Neural crest cell (in vitro differentiated cells): Measurements from ENCODE around the gene CCDC91. TPM values are rescaled to one million over a fixed set of nuclear protein-coding genes. Genes with fewer than 3 reads are reported as not detected.

Source experiments
- DNase-seq: peaks from one replicate; pipeline ENCODE4 v3.0.0; 2021; ENCODE audit warnings: low read depth, mixed read lengths, low spot score
- H3K27ac Mint-ChIP-seq: one replicate; pipeline ENCODE4 v1.8.0; 2021; ENCODE audit warnings: mild to moderate bottlenecking, mixed read lengths; ENCODE audit not compliant: unreplicated experiment
- H3K27me3 Mint-ChIP-seq: 2 replicates; pipeline ENCODE4 v1.8.0; 2021; ENCODE audit warnings: low read depth, mild to moderate bottlenecking, mixed read lengths
- H3K36me3 Mint-ChIP-seq: 2 replicates; pipeline ENCODE4 v1.8.0; 2021; ENCODE audit warnings: low read depth, mild to moderate bottlenecking, mixed read lengths
- H3K4me1 Mint-ChIP-seq: 2 replicates; pipeline ENCODE4 v1.8.0; 2021; ENCODE audit warnings: mixed read lengths
- H3K4me3 Mint-ChIP-seq: one replicate; pipeline ENCODE4 v1.8.0; 2021; ENCODE audit warnings: mild to moderate bottlenecking, mixed read lengths
- H3K9me3 Mint-ChIP-seq: 2 replicates; pipeline ENCODE4 v1.8.0; 2021; ENCODE audit warnings: mixed read lengths
- total RNA-seq: library from RNA; stranded (reverse); gene quantifications from 2 replicates; pipeline ENCODE4 v1.2.1, GENCODE V29; 2021
- TF ChIP-seq, protein P1 (sequence below): fragments of 200-600 bp; sonication (generic); conservative IDR thresholded peaks from 2 replicates; pipeline ENCODE4 v1.5.0; 2021; ENCODE audit warnings: antibody characterized with exemption, mild to moderate bottlenecking

The CCDC91 gene
- total RNA-seq, 1 donor from 2014 or later, result 13.9 TPM

DNA sequence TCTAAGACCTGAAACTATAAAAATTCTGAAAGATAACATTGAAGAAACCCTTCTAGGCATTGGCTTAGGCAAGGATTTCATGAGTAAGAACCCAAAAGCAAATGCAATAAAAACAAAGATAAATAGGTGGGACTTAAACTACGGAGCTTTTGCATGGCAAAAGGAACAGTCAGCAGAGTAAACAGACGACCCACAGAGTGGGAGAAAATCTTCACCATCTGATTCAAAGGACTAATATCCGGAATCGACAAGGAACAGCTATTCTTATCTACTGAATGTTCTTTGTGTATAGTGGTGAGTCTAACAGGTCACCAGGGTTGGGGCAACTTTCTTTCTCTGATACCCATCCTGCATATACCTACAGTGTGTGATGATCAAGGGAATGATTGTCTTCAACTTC lies 198.6 kb downstream of the CCDC91 start:
- H3K4me3 Mint-ChIP-seq, result no peak overlapping the region
- peaks cover 9% of the 10 kb centered on the region for H3K36me3 Mint-ChIP-seq
- no peak for DNase-seq
- H3K27me3 Mint-ChIP-seq, result no peaks in the 10 kb centered on the region
- H3K27ac Mint-ChIP-seq, result no peak overlapping the region
- peaks cover 7% of the 10 kb centered on the region for H3K9me3 Mint-ChIP-seq
- H3K4me1 Mint-ChIP-seq, result no peaks in the 10 kb centered on the region
- TF ChIP-seq, protein P1, sequence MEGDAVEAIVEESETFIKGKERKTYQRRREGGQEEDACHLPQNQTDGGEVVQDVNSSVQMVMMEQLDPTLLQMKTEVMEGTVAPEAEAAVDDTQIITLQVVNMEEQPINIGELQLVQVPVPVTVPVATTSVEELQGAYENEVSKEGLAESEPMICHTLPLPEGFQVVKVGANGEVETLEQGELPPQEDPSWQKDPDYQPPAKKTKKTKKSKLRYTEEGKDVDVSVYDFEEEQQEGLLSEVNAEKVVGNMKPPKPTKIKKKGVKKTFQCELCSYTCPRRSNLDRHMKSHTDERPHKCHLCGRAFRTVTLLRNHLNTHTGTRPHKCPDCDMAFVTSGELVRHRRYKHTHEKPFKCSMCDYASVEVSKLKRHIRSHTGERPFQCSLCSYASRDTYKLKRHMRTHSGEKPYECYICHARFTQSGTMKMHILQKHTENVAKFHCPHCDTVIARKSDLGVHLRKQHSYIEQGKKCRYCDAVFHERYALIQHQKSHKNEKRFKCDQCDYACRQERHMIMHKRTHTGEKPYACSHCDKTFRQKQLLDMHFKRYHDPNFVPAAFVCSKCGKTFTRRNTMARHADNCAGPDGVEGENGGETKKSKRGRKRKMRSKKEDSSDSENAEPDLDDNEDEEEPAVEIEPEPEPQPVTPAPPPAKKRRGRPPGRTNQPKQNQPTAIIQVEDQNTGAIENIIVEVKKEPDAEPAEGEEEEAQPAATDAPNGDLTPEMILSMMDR, result no peak

DNA sequence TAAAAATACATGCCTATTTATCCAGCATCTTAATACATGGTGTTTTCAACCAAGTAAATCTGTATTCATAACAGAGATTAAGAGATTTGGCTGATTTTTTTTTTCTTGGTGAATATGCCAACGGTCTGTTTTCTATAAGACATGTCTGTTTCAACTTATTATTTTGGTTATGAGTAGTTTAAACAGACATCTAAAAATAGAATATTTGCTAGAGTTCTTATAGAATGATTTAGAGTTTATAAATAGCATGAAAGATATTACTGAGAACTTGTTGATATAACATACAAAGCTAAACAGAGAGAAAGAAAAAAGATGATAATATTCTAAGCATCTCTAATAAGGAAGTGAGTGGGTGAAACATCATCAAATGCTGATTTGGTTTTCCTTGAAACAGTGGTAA lies 199.9 kb downstream of the CCDC91 start:
- Mint-ChIP-seq H3K27ac (no peak overlapping the region), H3K27me3 (no peaks in the 10 kb centered on the region), H3K36me3 (peaks cover 9% of the 10 kb centered on the region), H3K4me3 (no peak overlapping the region), H3K4me1 (no peaks in the 10 kb centered on the region), H3K9me3 (peaks cover 7% of the 10 kb centered on the region)
- no peak for DNase-seq
- TF ChIP-seq, protein P1, result no peak

DNA sequence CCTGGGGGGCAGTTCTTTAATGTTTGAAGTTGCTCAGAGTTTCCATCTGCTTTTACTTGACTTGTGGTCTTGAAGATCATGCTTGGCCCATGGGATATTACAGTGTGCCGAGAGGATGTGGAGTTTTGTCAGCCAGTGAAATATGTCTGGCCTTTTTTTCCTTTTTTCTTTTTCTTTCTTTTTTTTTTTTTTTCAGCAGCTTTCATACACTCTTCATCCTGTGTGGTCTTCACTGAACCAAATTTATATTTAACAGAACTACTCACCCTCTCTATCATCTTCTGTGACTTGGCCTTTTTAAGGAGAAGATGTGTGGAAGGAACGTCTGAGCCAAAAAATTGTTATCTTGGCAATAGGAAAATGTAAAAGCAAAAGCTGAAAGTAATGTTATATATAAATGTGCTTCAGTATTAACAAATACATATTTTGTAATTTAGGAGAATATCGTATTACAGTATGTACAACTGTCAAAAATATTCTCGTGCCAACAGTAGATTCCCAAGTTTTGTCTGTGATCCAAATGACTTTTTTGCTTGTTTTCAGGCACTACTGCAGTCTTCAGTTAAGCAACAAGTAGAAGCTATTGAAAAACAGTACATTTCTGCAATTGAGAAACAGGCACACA lies 200.6 kb downstream of the CCDC91 start:
- Mint-ChIP-seq H3K27me3 (no peaks in the 10 kb centered on the region), H3K4me1 (no peaks in the 10 kb centered on the region), H3K9me3 (peaks cover 7% of the 10 kb centered on the region), H3K4me3 (no peak overlapping the region), H3K36me3 (peaks cover 9% of the 10 kb centered on the region), H3K27ac (no peak overlapping the region)
- TF ChIP-seq, protein P1, result no peak
- no peak for DNase-seq

DNA sequence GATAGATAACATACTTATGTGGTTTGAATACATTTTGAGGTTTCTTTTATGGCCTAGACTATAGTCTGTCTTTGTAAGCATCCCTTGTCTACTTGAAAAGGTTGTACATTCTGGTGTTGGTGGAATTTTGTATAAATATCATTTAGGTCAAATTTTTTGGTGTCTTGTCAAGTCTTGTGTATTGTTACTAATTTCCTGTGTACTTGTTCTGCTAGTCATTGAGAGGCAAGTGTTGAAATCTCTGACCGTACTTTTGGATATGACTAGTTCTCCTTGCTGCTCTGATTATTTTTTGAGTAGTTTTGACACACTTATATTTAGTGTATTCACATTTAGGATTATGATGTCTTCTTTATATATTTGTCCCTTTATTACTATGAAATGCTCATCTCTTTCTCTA lies 219.6 kb downstream of the CCDC91 start:
- no peak for DNase-seq
- peaks cover 12% of the 10 kb centered on the region for H3K36me3 Mint-ChIP-seq
- no peaks in the 10 kb centered on the region for H3K4me1 Mint-ChIP-seq
- H3K27ac Mint-ChIP-seq, result no peak overlapping the region
- TF ChIP-seq, protein P1, result no peak
- H3K9me3 Mint-ChIP-seq, result peaks cover 4% of the 10 kb centered on the region
- no peaks in the 10 kb centered on the region for H3K27me3 Mint-ChIP-seq
- H3K4me3 Mint-ChIP-seq, result no peak overlapping the region

- H3K9me3 Mint-ChIP-seq, result peaks cover 4% of the 10 kb centered on the region
- TF ChIP-seq, protein P1, result no peak
- no peaks in the 10 kb centered on the region for H3K27me3 Mint-ChIP-seq
- DNase-seq, result no peak
- H3K27ac Mint-ChIP-seq, result no peak overlapping the region
- no peak overlapping the region for H3K4me3 Mint-ChIP-seq
- peaks cover 4% of the 10 kb centered on the region for H3K36me3 Mint-ChIP-seq
- H3K4me1 Mint-ChIP-seq, result no peaks in the 10 kb centered on the region
These were observed 223.3 kb downstream of the CCDC91 start for GRCh38 chr12:28413460-28414109.
